Caco-2 (cell line): ENCODE results near the gene BCAS3. TPM values are rescaled to one million over a fixed set of nuclear protein-coding genes. Genes with fewer than 3 reads are reported as not detected.

Experiments
- BruUV-seq: library from RNA; stranded (reverse); fragments of 400-500 nt; replicated peaks from 2 replicates; lab custom pipeline; 2021; lab: Mats Ljungman, UMichigan
- CTCF ChIA-PET: fragments of 300-600 bp; sonication (Branson Sonifier 250); formaldehyde crosslinking; loops from one replicate; lab custom pipeline; 2022; ENCODE audit warnings: antibody characterized with exemption; lab: Charles Lee
- POLR2A ChIA-PET: fragments of 300-600 bp; sonication (Branson Sonifier 250); formaldehyde crosslinking; loops from one replicate; lab custom pipeline; 2022; ENCODE audit warnings: antibody characterized with exemption; lab: Charles Lee
- DNase-seq, 2 experiments: peaks; one replicate each; pipeline versions ENCODE4 v3.0.0 to v3.0.0-alpha.2; 2020 to 2022
- H3K27me3 ChIP-seq: replicated peaks from 2 replicates; pipeline ENCODE4 v1.6.0; 2011; ENCODE audit warnings: low read length; ENCODE audit not compliant: control insufficient read depth, insufficient read depth
- H3K36me3 ChIP-seq: 2 replicates; pipeline ENCODE4 v1.5.1; 2011; ENCODE audit warnings: low read length; ENCODE audit not compliant: control insufficient read depth, insufficient read depth
- H3K4me1 ChIP-seq: fragments of 250-450 bp; sonication (Bioruptor Pico); 2 replicates; pipeline ENCODE4 v1.5.1; 2020; ENCODE audit warnings: mild to moderate bottlenecking
- H3K4me3 ChIP-seq: 2 replicates; pipeline ENCODE4 v1.5.1; 2011; ENCODE audit warnings: low read depth, mild to moderate bottlenecking, control low read depth, low read length
- H3K9me3 ChIP-seq: fragments of 250-450 bp; sonication (Bioruptor Pico); 2 replicates; pipeline ENCODE4 v1.5.1; 2020; ENCODE audit warnings: mild to moderate bottlenecking, moderate library complexity
- H3K27ac Mint-ChIP-seq: one replicate; pipeline ENCODE4 v1.8.0; 2022; ENCODE audit warnings: mixed read lengths; ENCODE audit not compliant: unreplicated experiment
- H3K27me3 Mint-ChIP-seq: one replicate; pipeline ENCODE4 v1.8.0; 2022; ENCODE audit warnings: mixed read lengths; ENCODE audit not compliant: insufficient read depth, unreplicated experiment
- H3K36me3 Mint-ChIP-seq: one replicate; pipeline ENCODE4 v1.8.0; 2022; ENCODE audit warnings: mild to moderate bottlenecking, mixed read lengths; ENCODE audit not compliant: insufficient read depth, unreplicated experiment
- H3K4me1 Mint-ChIP-seq: one replicate; pipeline ENCODE4 v1.8.0; 2022; ENCODE audit warnings: low read depth, mixed read lengths; ENCODE audit not compliant: unreplicated experiment
- H3K4me3 Mint-ChIP-seq: one replicate; pipeline ENCODE4 v1.8.0; 2022; ENCODE audit warnings: mild to moderate bottlenecking, moderate library complexity, mixed read lengths; ENCODE audit not compliant: unreplicated experiment
- H3K9me3 Mint-ChIP-seq: one replicate; pipeline ENCODE4 v1.8.0; 2022; ENCODE audit warnings: mixed read lengths; ENCODE audit not compliant: unreplicated experiment
- intact Hi-C: fragments of 100-400 bp; cut with micrococcal nuclease; formaldehyde crosslinking; loops from one replicate; pipeline ENCODE4 v1.10.0; 2022; ENCODE audit not compliant: unreplicated experiment
- total RNA-seq: library from RNA; stranded (reverse); gene quantifications from 2 replicates; pipeline ENCODE4 v1.2.3, GENCODE V29; 2022
- TF ChIP-seq, protein P1 (sequence below), 2 experiments: fragments of 200-600 bp in 1 of 2; IDR thresholded peaks; 1 replicate in 1 of 2; 2 replicates in 1 of 2; pipeline versions ENCODE4 v1.5.1 to v1.8.0; 2011 to 2022; ENCODE audit warnings: antibody characterized with exemption in 1 of 2, control low read depth in 1 of 2, inconsistent platforms in 1 of 2, low read depth in 1 of 2, low read length in 1 of 2, mild to moderate bottlenecking in 1 of 2, moderate library complexity in 1 of 2; ENCODE audit not compliant: insufficient read depth in 1 of 2, severe bottlenecking in 1 of 2, unreplicated experiment in 1 of 2

BCAS3 gene
- total RNA-seq, 1 experiment from 2014 or later = 44.1 TPM

DNA sequence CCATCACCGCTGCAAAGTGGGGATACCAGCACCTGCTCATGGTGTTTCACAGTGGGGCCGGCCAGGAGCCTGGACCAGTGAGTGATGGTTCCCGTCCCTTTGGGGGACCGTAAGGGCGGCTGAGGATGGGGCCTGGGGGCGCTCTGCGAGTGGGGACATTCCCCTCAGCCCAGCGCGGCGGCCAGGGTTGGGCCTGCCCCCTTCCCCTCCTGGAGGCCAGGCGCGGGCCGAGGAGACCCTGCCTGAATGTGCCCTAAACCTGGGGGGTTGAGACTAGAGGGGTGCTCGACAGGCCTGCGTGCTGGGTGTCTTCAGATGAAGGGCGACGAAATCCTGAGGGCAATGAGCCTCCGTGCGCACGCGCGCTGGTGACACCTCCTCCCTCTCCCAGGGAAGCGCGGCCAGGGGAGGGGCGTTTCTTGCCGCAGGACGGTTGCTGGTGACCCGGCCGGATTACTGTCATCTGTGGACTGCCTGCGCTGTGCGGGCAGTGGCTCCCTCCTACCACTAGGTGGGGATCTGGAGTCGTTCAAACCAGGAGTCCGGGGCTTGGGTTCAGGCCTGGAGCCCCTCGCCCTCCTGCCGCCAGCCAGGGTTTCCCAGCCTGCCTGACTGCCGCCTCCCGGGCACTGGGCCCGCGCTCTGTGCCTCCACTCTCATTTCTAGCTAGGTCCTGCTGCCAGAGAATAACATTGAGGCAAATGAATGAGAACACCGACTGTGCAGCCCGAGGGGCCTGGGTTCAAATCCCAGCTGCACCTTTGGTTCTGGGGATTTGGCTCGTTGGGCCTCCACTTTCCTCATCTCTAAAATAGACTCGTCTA is 739.1 kb downstream of the BCAS3 start:
- no peaks in the 10 kb centered on the region for H3K36me3 ChIP-seq
- Mint-ChIP-seq H3K9me3 (peaks cover 9% of the 10 kb centered on the region), H3K36me3 (no peaks in the 10 kb centered on the region), H3K27me3 (no peaks in the 10 kb centered on the region), H3K27ac (no peak overlapping the region), H3K4me3 (no peak overlapping the region), H3K4me1 (peaks cover 7% of the 10 kb centered on the region)
- no peaks in the 10 kb centered on the region for H3K9me3 ChIP-seq
- DNase-seq = peak; percentile 92 to 94
- H3K4me1 ChIP-seq = peaks cover 14% of the 10 kb centered on the region
- CTCF ChIA-PET = interaction anchor here (0.6 kb wide), 1 partner anchor 193 kb away, joined by 3 read pairs; no protein-coding TSS in a partner anchor
- no peak overlapping the region for H3K4me3 ChIP-seq
- intact Hi-C loops = loop anchor here (1.0 to 2.0 kb wide), 4 partner anchors 44 to 159 kb away; no protein-coding TSS in a partner anchor
- H3K27me3 ChIP-seq = no peaks in the 10 kb centered on the region
- POLR2A ChIA-PET = interaction anchor here (0.6 kb wide), 1 partner anchor 724 kb away, joined by 3 read pairs; no protein-coding TSS in a partner anchor
- BruUV-seq = no TSS peak
- TF ChIP-seq, protein P1, sequence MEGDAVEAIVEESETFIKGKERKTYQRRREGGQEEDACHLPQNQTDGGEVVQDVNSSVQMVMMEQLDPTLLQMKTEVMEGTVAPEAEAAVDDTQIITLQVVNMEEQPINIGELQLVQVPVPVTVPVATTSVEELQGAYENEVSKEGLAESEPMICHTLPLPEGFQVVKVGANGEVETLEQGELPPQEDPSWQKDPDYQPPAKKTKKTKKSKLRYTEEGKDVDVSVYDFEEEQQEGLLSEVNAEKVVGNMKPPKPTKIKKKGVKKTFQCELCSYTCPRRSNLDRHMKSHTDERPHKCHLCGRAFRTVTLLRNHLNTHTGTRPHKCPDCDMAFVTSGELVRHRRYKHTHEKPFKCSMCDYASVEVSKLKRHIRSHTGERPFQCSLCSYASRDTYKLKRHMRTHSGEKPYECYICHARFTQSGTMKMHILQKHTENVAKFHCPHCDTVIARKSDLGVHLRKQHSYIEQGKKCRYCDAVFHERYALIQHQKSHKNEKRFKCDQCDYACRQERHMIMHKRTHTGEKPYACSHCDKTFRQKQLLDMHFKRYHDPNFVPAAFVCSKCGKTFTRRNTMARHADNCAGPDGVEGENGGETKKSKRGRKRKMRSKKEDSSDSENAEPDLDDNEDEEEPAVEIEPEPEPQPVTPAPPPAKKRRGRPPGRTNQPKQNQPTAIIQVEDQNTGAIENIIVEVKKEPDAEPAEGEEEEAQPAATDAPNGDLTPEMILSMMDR (IDR thresholded peaks at IDR 0.05; ENCODE audit: insufficient read depth in 1 of 2, low read depth in 1 of 2, low read length in 1 of 2, severe bottlenecking in 1 of 2, unreplicated experiment in 1 of 2) = peak; percentile 96 to 97

DNA sequence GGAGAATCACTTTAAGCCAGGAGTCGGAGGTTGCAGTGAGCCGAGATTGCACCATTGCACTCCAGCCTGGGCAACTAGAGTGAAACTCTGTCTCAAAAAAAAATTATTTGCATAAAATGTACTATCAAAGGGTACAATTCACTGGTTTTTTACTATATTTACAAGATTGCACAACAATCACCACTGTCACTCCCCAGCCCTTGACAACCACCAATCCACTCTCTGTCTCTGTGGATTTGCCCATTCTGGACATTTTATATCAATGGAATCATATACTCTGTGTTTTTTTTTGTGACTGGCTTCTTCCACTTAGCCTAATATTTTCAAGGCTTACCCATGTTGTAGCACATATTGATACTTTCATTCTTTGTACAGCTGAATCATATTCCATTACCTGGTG is 740.8 kb downstream of the BCAS3 start:
- peaks cover 14% of the 10 kb centered on the region for H3K4me1 ChIP-seq
- Mint-ChIP-seq H3K27me3 (no peaks in the 10 kb centered on the region), H3K9me3 (peaks cover 9% of the 10 kb centered on the region), H3K27ac (no peak overlapping the region), H3K36me3 (no peaks in the 10 kb centered on the region), H3K4me3 (no peak overlapping the region), H3K4me1 (peaks cover 7% of the 10 kb centered on the region)
- H3K4me3 ChIP-seq = no peak overlapping the region
- no TSS peak for BruUV-seq
- no peaks in the 10 kb centered on the region for H3K27me3 ChIP-seq
- TF ChIP-seq, protein P1 (IDR thresholded peaks at IDR 0.05; ENCODE audit: insufficient read depth in 1 of 2, low read depth in 1 of 2, low read length in 1 of 2, severe bottlenecking in 1 of 2, unreplicated experiment in 1 of 2) = no peak
- DNase-seq = no peak
- POLR2A ChIA-PET = no interaction called here
- no peaks in the 10 kb centered on the region for H3K9me3 ChIP-seq
- CTCF ChIA-PET = no interaction called here
- H3K36me3 ChIP-seq = no peaks in the 10 kb centered on the region
- intact Hi-C loops = no loop called here

DNA sequence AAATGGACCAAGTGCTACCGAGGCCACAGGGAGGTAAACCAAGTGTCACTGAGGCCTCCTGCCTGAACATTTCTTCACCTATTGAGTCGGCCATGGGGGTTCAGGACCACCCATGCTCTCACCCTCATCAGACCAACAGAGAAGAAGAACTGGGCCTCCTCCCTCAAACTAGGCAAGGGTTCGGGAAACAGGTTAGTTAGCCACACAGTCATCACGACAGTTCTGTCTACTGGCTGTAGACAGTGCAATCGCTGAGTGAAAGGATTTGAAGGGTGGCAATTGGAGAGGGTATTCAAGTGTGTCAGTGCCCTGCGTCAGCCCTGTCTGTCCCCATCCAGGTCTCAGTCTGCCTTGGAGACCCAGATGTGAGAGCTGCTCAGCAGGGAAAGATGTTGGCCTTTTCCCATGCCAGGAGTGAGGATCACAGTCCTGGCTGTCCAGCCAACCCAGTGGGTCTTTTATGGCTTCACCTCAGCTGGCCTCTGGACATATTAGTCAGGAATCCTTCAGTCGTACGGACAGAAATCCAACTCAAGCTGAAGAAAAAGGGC is 741.9 kb downstream of the BCAS3 start:
- H3K27ac Mint-ChIP-seq = no peak overlapping the region
- no peak for DNase-seq
- no peak overlapping the region for H3K4me3 Mint-ChIP-seq
- intact Hi-C loops = no loop called here
- H3K27me3 Mint-ChIP-seq = no peaks in the 10 kb centered on the region
- Histone ChIP-seq H3K27me3 (no peaks in the 10 kb centered on the region), H3K4me1 (peaks cover 14% of the 10 kb centered on the region), H3K4me3 (no peak overlapping the region), H3K36me3 (no peaks in the 10 kb centered on the region), H3K9me3 (no peaks in the 10 kb centered on the region)
- TF ChIP-seq, protein P1 (IDR thresholded peaks at IDR 0.05; ENCODE audit: insufficient read depth in 1 of 2, low read depth in 1 of 2, low read length in 1 of 2, severe bottlenecking in 1 of 2, unreplicated experiment in 1 of 2) = no peak
- ChIA-PET POLR2A (no interaction called here), CTCF (no interaction called here)
- BruUV-seq = no TSS peak
- peaks cover 9% of the 10 kb centered on the region for H3K9me3 Mint-ChIP-seq
- H3K4me1 Mint-ChIP-seq = peaks cover 7% of the 10 kb centered on the region
- no peaks in the 10 kb centered on the region for H3K36me3 Mint-ChIP-seq
